ENCODE measurements around the gene STXBP6. TPM values are rescaled to one million over a fixed set of nuclear protein-coding genes. Genes with fewer than 3 reads are reported as not detected.
A peak's percentile ranks its signal among the peaks of the same experiment; 100 is the strongest.

The STXBP6 gene
- total and polyA plus RNA-seq, 2 of the 13 experiments (the other 11 are each of a cell fraction or from before 2014, with no cell fraction given): 35.3 to 42.8 TPM

- TF ChIP-seq SMARCE1 (IDR thresholded peaks at IDR 0.05; ENCODE audit: borderline replicate concordance): peak; percentile 64; the same call in 1 of the 2 replicates
- no peak for TF ChIP-seq NKX3-1 (CRISPR knock-in tag; IDR thresholded peaks at IDR 0.05)
- TF ChIP-seq, protein P1, sequence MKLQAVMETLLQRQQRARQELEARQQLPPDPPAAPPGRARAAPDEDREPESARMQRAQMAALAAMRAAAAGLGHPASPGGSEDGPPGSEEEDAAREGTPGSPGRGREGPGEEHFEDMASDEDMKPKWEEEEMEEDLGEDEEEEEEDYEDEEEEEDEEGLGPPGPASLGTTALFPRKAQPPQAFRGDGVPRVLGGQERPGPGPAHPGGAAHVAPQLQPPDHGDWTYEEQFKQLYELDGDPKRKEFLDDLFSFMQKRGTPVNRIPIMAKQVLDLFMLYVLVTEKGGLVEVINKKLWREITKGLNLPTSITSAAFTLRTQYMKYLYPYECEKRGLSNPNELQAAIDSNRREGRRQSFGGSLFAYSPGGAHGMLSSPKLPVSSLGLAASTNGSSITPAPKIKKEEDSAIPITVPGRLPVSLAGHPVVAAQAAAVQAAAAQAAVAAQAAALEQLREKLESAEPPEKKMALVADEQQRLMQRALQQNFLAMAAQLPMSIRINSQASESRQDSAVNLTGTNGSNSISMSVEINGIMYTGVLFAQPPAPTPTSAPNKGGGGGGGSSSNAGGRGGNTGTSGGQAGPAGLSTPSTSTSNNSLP (IDR thresholded peaks at IDR 0.05; ENCODE audit: low read depth, low read length): 0 out of 2 replicates have a peak, but pooled peaks have one; percentile 32
- TF ChIP-seq POGZ (CRISPR knock-in tag; IDR thresholded peaks at IDR 0.05): peak; percentile 50; the same call in 1 of the 2 replicates
- peak; percentile 98; the same call in 1 of the 2 replicates for TF ChIP-seq ZBTB20 (CRISPR knock-in tag; IDR thresholded peaks at IDR 0.05; ENCODE audit: borderline replicate concordance, low read depth)
- TF ChIP-seq MEIS2 (CRISPR knock-in tag; IDR thresholded peaks at IDR 0.05): no peak
- TF ChIP-seq SRSF9 (IDR thresholded peaks at IDR 0.05; ENCODE audit: borderline replicate concordance, insufficient read depth, low read depth, low read length, poor library complexity, severe bottlenecking): no peak
- no peak for TF ChIP-seq ZFP90 (CRISPR knock-in tag; IDR thresholded peaks at IDR 0.05; ENCODE audit: borderline replicate concordance)
- TF ChIP-seq NR2F6 (IDR thresholded peaks at IDR 0.05): 0 out of 2 replicates have a peak, but pooled peaks have one; percentile 6
- TF ChIP-seq NR2F6 (CRISPR knock-in tag; IDR thresholded peaks at IDR 0.05): 0 out of 2 replicates have a peak, but pooled peaks have one; percentile 30
- TF ChIP-seq, protein P2, sequence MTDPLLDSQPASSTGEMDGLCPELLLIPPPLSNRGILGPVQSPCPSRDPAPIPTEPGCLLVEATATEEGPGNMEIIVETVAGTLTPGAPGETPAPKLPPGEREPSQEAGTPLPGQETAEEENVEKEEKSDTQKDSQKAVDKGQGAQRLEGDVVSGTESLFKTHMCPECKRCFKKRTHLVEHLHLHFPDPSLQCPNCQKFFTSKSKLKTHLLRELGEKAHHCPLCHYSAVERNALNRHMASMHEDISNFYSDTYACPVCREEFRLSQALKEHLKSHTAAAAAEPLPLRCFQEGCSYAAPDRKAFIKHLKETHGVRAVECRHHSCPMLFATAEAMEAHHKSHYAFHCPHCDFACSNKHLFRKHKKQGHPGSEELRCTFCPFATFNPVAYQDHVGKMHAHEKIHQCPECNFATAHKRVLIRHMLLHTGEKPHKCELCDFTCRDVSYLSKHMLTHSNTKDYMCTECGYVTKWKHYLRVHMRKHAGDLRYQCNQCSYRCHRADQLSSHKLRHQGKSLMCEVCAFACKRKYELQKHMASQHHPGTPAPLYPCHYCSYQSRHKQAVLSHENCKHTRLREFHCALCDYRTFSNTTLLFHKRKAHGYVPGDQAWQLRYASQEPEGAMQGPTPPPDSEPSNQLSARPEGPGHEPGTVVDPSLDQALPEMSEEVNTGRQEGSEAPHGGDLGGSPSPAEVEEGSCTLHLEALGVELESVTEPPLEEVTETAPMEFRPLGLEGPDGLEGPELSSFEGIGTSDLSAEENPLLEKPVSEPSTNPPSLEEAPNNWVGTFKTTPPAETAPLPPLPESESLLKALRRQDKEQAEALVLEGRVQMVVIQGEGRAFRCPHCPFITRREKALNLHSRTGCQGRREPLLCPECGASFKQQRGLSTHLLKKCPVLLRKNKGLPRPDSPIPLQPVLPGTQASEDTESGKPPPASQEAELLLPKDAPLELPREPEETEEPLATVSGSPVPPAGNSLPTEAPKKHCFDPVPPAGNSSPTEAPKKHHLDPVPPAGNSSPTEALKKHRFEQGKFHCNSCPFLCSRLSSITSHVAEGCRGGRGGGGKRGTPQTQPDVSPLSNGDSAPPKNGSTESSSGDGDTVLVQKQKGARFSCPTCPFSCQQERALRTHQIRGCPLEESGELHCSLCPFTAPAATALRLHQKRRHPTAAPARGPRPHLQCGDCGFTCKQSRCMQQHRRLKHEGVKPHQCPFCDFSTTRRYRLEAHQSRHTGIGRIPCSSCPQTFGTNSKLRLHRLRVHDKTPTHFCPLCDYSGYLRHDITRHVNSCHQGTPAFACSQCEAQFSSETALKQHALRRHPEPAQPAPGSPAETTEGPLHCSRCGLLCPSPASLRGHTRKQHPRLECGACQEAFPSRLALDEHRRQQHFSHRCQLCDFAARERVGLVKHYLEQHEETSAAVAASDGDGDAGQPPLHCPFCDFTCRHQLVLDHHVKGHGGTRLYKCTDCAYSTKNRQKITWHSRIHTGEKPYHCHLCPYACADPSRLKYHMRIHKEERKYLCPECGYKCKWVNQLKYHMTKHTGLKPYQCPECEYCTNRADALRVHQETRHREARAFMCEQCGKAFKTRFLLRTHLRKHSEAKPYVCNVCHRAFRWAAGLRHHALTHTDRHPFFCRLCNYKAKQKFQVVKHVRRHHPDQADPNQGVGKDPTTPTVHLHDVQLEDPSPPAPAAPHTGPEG (CRISPR knock-in tag; IDR thresholded peaks at IDR 0.05): 0 out of 2 replicates have a peak, but pooled peaks have one; percentile 42
- peak; percentile 27; the same call in 1 of the 2 replicates for TF ChIP-seq ELF4 (CRISPR knock-in tag; IDR thresholded peaks at IDR 0.05; ENCODE audit: borderline replicate concordance)
- TF ChIP-seq ZNF337 (CRISPR knock-in tag; IDR thresholded peaks at IDR 0.05; ENCODE audit: borderline replicate concordance, low read depth): 0 out of 2 replicates have a peak, but pooled peaks have one; percentile 30
- TF ChIP-seq SATB2 (CRISPR knock-in tag; IDR thresholded peaks at IDR 0.05): 0 out of 2 replicates have a peak, but pooled peaks have one; percentile 25
- peak in 1 of 2 experiments; percentile 31; a peak in 1 of 4 replicates for TF ChIP-seq EP300 (IDR thresholded peaks at IDR 0.05; ENCODE audit: low read depth in 2 of 2, low read length in 2 of 2)
- TF ChIP-seq EP300 (CRISPR knock-in tag; IDR thresholded peaks at IDR 0.05; ENCODE audit: borderline replicate concordance): no peak
- TF ChIP-seq ISL2 (CRISPR knock-in tag; IDR thresholded peaks at IDR 0.05): 0 out of 2 replicates have a peak, but pooled peaks have one; percentile 37
- no peak for TF ChIP-seq TCF12 (IDR thresholded peaks at IDR 0.05)
- TF ChIP-seq TCF12 (CRISPR knock-in tag; IDR thresholded peaks at IDR 0.05): peak; percentile 76; the same call in 1 of the 2 replicates
- TF ChIP-seq BRCA1 (CRISPR knock-in tag; IDR thresholded peaks at IDR 0.05): 0 out of 2 replicates have a peak, but pooled peaks have one; percentile 38
- peak; percentile 46; the same call in 1 of the 2 replicates for TF ChIP-seq HNF4G (IDR thresholded peaks at IDR 0.05; ENCODE audit: borderline replicate concordance, low read depth, low read length)
- TF ChIP-seq HNF4G (CRISPR knock-in tag; IDR thresholded peaks at IDR 0.05; ENCODE audit: borderline replicate concordance, low read depth): 0 out of 2 replicates have a peak, but pooled peaks have one; percentile 39
- 0 out of 2 replicates have a peak, but pooled peaks have one; percentile 43 for TF ChIP-seq HDAC2 (CRISPR knock-in tag; IDR thresholded peaks at IDR 0.05)
- 0 out of 2 replicates have a peak, but pooled peaks have one; percentile 47 for TF ChIP-seq KAT2B (IDR thresholded peaks at IDR 0.05; ENCODE audit: borderline replicate concordance, low read depth, low read length)
Observed at GRCh38 chr14:24910408-24910986, 139.4 kb downstream of the STXBP6 start (continued).

Data from HepG2 (cell line).